Activated CD4-positive, alpha-beta T cell treated with anti-CD3 and anti-CD28 coated beads, Interleukin-2, amount 50 U/mL, for 24 hours (primary cell): ENCODE results near the gene SDR42E2.
"Not testable (repeated sequence)": the region's sequence is repeated elsewhere in the genome, so short reads cannot be mapped to it uniquely, and the experiment has no call there.

Experiments
- DNase-seq, 2 donors: peaks; one replicate each; pipeline ENCODE4 v3.0.0-alpha.2; 2020; ENCODE audit warnings: low read depth in 1 of 2, low spot score in 1 of 2

The SDR42E2 gene

GRCh38 chr16:22190776-22191531 lies 28.6 kb downstream of the SDR42E2 start:
- peak; percentile 98 to 100 for DNase-seq

GRCh38 chr16:22191532-22192260 lies 29.4 kb downstream of the SDR42E2 start:
- DNase-seq = no peak

- DNase-seq = peak; percentile 17 to 67
These were observed 30.2 kb downstream of the SDR42E2 start for GRCh38 chr16:22192261-22193062.

- DNase-seq = no peak
These were observed 30.7 kb downstream of the SDR42E2 start for GRCh38 chr16:22193063-22193411.

- no peak for DNase-seq
These were observed 32.6 kb downstream of the SDR42E2 start for GRCh38 chr16:22194707-22195444.

DNA sequence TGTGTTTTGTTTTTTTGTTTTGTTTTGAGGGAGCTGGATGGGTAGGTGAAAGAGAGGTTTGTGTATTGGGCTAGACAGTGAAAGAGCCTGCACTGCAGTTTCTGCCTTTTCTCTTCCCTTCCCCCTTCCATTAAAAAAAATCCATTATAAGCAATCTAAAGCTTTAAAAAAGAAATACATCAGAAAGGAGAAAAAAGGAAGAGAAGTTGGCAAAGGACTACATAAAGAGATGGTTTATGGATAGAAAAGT lies 33.1 kb downstream of the SDR42E2 start:
- no peak for DNase-seq

DNA sequence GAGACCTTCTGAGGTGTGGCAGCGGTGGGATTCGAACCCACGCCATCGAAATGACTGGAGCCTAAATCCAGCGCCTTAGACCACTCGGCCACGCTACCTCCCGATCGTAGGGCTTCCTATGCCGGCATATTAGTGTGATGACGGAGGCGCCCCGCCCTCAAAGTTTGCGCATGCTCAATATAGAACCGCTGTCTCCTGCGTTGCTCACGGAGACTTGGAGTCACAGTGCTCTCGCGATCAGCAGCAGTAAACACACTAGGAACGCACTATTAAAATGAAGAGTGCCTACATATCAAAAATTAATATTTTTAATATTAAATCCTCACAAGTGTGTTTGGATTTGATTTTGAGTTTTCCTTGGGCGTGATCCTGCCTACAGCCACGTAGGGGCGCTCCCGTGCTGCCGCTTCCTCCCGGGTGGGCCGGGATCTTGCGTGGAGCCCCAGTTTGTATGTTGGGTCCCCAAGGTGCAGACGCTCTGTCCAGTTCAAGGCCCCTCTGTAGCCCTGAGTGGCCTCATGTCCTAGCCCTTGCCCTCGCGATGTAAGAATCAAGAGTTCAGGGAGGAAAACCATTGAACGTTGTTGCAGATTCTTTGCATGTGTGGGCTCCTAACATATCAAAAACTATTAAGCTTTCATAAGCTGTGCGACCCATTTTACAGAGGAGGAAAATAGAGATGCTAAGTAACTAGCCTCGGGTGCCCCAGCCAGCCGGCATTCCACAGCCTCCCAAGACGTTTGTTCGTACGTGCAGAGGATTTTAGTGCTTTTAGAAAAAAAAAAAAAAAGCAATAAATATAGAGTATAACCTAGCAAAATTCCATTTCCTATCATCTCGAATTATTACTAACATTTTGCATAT lies 33.6 kb downstream of the SDR42E2 start:
- peak; percentile 90 to 98 for DNase-seq

DNA sequence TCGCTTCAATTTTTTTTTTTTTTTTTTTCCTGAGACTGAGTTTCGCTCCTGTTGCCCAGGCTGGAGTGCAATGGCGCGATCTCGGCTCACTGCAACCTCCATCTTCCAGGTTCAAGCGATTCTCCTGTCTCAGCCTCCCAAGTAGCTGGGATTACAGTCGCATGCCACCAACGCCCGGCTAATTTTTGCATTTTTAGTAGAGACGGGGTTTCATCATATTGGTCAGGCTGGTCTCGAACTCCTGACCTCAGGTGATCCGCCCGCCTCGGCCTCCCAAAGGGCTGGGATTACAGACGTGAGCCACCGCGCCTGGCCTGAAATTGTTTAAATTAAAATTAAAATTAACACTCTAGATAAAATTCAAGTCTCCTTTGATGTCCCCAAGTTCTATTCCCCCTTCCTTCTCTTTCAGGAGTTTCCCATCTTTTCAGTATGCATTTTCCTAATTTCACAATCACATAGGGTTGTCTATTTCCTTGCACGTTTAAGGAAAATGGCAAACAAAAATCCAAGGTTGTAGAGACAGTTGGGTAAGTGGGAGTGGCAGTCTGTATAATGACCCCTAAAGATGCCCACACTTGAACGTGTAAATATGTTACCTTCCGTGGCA lies 34.4 kb downstream of the SDR42E2 start:
- not testable (repeated sequence) for DNase-seq

DNA sequence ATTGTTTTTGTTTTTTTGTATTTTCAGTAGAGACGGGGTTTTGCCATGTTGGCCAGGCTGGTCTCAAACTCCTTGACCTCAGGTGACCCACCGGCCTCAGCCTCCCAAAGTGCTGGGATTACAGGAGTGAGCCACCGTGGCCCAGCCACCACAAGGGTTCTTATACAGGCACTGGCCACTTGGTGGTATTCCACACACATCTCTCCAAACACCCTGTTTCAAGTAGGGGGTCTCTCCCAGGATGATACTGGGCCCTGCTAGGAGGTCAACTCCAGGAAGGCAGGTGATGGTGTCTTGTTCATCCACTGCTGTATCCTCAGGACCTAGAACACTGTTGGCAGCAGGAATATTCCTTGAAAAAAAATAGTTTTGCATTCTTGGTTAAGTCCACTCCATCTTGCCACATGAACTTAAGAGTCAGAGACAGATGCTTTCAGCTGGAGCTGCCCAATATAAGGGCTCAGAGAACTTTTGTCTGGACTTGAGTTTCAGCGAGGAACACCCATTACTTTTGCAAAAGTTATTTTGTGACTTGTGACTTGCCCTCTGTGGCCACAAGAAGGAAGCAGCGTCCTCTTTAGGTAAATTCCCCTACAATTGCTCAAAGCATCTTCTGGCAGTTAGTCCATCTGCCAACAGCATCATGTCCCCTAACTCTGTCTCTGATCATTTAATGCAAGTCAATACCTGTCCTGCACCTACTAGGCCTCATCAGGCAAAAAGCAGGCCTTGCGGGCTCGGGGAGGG lies 36.4 kb downstream of the SDR42E2 start:
- no peak for DNase-seq

DNA sequence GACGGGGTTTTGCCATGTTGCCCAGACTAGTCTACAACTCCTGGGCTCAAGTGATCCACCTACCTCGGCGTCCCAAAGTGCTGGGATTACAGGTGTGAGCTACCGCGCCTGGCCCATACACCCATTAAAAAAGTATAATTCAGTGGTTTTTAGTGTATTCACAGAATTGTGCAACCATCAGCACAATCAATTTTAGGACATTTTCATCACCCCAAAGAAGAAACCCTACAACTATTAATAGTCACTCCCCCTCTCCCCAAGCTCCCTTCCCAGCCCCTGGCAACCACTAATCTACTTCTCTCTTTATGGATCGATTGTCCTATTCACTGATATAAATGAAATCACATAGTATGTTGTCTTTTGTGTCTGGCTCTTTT lies 39.9 kb downstream of the SDR42E2 start:
- DNase-seq = no peak

GRCh38 chr16:22203091-22203490 lies 40.8 kb downstream of the SDR42E2 start:
- no peak for DNase-seq

DNA sequence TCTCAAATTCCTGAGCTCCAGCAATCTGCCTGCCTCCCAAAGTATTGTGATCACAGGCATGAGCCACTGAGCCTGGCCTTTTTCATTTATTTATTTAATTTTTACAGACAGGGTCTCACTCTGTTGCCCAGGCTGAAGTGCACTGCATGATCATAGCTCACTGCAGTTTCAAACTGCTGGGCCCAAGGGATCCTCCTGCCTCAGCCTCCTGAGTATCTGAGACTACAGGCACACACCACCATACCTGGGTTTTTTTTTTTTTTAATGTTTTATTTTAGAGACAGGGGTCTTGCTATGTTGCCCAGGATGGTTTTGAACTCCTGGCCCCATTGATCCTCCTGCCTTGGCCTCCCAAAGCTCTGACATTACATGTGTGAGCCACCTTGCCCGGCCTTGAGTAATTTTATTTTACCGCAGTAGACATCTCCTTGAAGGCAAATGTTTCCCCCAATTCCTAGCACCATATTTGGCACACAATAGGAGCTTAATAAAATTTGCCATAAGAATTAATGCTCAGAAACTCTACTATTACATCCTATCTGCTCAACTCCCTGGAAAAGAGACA lies 41.9 kb downstream of the SDR42E2 start:
- DNase-seq = no peak

DNA sequence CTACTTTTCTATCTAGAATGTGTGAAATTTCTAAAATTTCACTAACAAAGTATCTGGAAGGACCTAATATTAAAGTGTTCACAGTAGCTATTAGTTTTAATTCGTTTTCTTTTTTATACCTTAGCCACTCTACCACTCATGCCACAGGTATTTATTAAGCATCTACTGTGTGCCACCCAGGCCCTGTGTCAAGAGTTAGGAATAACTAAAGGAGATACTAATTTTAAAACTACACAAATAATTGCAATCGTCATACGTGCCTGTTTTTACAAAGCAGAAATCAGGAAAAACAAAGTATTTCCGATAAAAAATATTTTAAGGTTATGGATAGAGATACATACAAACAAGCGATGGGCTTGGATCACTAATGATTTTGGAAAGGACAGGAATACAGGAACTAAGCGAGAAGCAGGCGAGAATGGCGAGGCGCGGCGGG lies 43.3 kb downstream of the SDR42E2 start:
- no peak for DNase-seq

- peak; percentile 68 to 78 for DNase-seq
These were observed 43.9 kb downstream of the SDR42E2 start, which contains the start of gene EEF2K for GRCh38 chr16:22206013-22206841. Gene EEF2K (plus strand): TSS chr16:22206278. CDS start chr16:22225730, 19,452 bp downstream.

DNA sequence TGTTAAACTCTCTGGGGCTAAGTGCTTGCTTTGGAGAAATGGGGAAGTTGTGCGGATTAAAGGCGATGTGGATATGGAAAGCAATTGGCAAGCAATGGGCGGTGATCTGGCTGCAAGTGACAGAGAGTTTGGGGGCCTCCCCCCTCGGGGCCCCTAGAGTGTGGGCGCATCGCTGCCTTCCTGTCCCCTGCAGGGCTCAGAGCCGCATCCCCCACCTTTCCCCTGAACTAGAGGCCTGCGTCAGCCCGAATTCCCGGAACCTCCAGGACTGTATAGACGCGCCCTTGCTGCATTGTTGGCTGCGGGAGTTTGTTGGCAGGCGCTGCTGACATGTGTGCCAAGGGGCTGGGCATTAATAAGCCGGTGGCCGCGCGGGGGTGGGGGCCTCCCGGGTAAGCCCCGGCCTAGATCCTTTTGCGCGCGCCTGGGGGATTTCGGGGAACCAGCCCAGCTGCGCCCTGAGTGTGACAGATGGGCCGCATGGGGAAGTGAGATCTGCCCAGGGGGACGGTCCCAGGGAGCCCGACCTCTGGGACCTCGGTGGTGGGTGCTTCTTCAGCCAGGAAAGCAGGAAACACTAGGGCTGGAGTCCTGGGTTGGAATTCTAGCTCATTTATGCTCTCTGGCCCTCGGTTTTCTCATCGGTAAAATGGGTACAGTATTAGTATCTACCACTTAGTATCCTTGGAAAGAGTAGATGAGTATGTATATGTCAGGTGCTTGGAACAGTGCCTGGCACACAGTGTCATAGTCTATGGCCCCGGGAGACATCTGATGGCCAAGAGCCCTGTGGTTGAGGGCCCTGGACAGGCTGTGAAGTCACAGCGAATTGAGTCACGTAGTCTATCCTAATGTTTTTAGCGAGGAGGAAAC lies 44.8 kb downstream of the SDR42E2 start:
- DNase-seq = peak; percentile 42 to 62

- no peak for DNase-seq
These were observed 45.5 kb downstream of the SDR42E2 start for GRCh38 chr16:22207715-22208360.

GRCh38 chr16:22210285-22210684 lies 48.0 kb downstream of the SDR42E2 start:
- DNase-seq = no peak
